Measurements from ENCODE around the gene RNF144A. TPM values are rescaled to one million over a fixed set of nuclear protein-coding genes. Genes with fewer than 3 reads are reported as not detected.

The RNF144A gene
- total and polyA plus RNA-seq, 4 donors: 0.63 to 27.6 (median 4.1) TPM

DNA sequence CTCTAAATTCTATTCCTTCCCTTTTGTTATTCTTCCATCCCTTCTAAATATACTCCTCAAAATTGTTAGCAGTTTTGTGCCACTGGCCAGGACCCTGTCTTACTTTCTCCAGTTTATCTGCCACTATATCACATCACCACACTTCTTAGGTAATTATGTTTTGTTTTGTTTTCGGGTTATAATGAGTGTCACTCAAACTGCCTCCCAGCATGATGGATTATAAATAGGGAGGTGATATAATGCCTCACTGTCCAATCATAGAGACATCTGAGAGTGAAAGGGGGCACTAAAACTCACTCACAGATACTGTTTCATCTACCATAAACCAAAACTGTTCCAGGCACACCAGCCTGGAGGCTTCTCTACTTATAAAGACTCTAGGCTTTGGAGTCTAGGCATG is 36.2 kb upstream of the RNF144A start:
- H3K4me1 ChIP-seq (ENCODE audit: control insufficient read depth in 1 of 2, insufficient read depth in 2 of 2, low read length in 2 of 2): no peaks in the 10 kb centered on the region
- no peak overlapping the region for H3K27ac ChIP-seq (ENCODE audit: low read depth in 1 of 2, low read length in 2 of 2)
- H3K27me3 ChIP-seq (ENCODE audit: control insufficient read depth in 1 of 2, insufficient read depth in 2 of 2, low read length in 1 of 2): no peaks in the 10 kb centered on the region
- no peak for ATAC-seq (ENCODE audit: low FRiP score)
- DNase-seq: no peak
- H3K9me3 ChIP-seq (ENCODE audit: control insufficient read depth, low read length): no peaks in the 10 kb centered on the region
- no peaks in the 10 kb centered on the region for H3K36me3 ChIP-seq (ENCODE audit: control insufficient read depth in 1 of 2, insufficient read depth in 2 of 2, low read length in 1 of 2)
- intact Hi-C loops (cut with DNase I): no loop called here
- 87 to 95% methylated on average over 1 of the region's 1 CpG for WGBS, 2 donors
- no peak overlapping the region for H3K4me3 ChIP-seq (ENCODE audit: low read length in 2 of 2)

DNA sequence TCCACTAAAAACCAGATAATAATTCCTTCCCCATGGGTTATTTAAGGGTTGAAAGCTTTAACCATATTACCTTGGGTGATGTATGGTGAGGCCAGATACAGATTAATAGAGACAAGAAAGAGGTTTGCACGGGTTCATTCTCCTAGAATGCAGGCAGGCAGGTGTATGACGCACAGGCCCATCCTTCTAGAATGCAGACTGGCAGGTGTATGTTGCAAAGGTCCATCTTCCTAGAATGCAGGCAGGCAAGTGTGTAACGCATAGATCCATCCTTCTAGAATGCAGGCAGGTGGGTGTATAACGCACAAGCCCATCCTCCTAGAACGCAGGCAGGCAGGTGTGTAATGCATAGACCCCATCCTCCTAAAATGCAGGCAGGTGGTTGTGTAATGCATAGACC is 35.7 kb upstream of the RNF144A start:
- intact Hi-C loops (cut with DNase I): no loop called here
- WGBS, 2 donors: 94 to 96% methylated on average over 5 of the region's 5 CpGs

DNA sequence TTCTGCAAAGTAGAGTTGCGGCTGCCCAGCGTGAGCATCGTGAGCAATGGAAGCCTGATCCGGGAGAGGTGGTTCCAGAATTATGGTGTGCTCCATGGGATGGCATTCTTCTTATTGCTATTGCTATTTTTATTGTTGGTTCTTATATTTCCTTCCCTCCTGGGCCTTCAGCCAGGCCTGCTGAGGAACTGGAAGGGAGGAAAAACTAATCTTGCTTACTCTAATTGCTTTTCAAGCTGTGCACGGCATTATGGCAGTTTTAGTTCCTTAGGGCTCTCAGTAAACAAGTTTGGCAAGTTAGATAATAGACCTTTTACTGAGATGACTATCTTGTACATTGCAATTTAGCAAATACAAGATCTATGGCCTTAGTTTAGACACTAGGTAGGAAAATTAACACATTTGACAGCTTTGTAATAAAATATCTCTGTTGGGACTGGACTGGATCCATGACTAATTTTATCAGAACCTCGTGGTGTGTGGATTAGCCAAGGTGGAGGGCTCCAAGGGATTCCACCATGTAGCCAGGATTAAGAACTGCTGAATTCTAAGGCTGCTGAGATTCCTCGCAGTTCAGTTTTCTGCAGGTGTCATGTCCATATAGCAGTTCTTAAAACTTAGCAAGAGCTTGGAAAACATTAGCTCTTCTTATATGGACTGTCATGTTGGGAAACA is 33.6 kb upstream of the RNF144A start:
- intact Hi-C loops (cut with DNase I): no loop called here

More for the DNA sequence above, 35.7 kb upstream of the RNF144A start:
- Histone ChIP-seq H3K4me1 (ENCODE audit: control insufficient read depth in 1 of 2, insufficient read depth in 2 of 2, low read length in 2 of 2) (no peaks in the 10 kb centered on the region), H3K27ac (ENCODE audit: low read depth in 1 of 2, low read length in 2 of 2) (no peak overlapping the region), H3K9me3 (ENCODE audit: control insufficient read depth, low read length) (no peaks in the 10 kb centered on the region), H3K4me3 (ENCODE audit: low read length in 2 of 2) (no peak overlapping the region), H3K36me3 (ENCODE audit: control insufficient read depth in 1 of 2, insufficient read depth in 2 of 2, low read length in 1 of 2) (no peaks in the 10 kb centered on the region), H3K27me3 (ENCODE audit: control insufficient read depth in 1 of 2, insufficient read depth in 2 of 2, low read length in 1 of 2) (no peaks in the 10 kb centered on the region)
- no peak for ATAC-seq (ENCODE audit: low FRiP score)
- DNase-seq: no peak

GRCh38 chr2:6885551-6885950 is 31.7 kb upstream of the RNF144A start:
- Histone ChIP-seq H3K4me1 (ENCODE audit: control insufficient read depth in 1 of 2, insufficient read depth in 2 of 2, low read length in 2 of 2) (no peaks in the 10 kb centered on the region), H3K36me3 (ENCODE audit: control insufficient read depth in 1 of 2, insufficient read depth in 2 of 2, low read length in 1 of 2) (no peaks in the 10 kb centered on the region), H3K4me3 (ENCODE audit: low read length in 2 of 2) (no peak overlapping the region), H3K27me3 (ENCODE audit: control insufficient read depth in 1 of 2, insufficient read depth in 2 of 2, low read length in 1 of 2) (no peaks in the 10 kb centered on the region), H3K27ac (ENCODE audit: low read depth in 1 of 2, low read length in 2 of 2) (no peak overlapping the region), H3K9me3 (ENCODE audit: control insufficient read depth, low read length) (no peaks in the 10 kb centered on the region)
- no peak for ATAC-seq (ENCODE audit: low FRiP score)
- DNase-seq: no peak
- intact Hi-C loops (cut with DNase I): no loop called here
- 82 to 90% methylated on average over 2 of the region's 2 CpGs for WGBS, 2 donors

More for the DNA sequence above, 33.6 kb upstream of the RNF144A start:
- no peak for ATAC-seq (ENCODE audit: low FRiP score)
- 77% methylated on average over 7 of the region's 7 CpGs for WGBS, 2 donors
- Histone ChIP-seq H3K27me3 (ENCODE audit: control insufficient read depth in 1 of 2, insufficient read depth in 2 of 2, low read length in 1 of 2) (no peaks in the 10 kb centered on the region), H3K9me3 (ENCODE audit: control insufficient read depth, low read length) (no peaks in the 10 kb centered on the region), H3K27ac (ENCODE audit: low read depth in 1 of 2, low read length in 2 of 2) (no peak overlapping the region), H3K4me1 (ENCODE audit: control insufficient read depth in 1 of 2, insufficient read depth in 2 of 2, low read length in 2 of 2) (no peaks in the 10 kb centered on the region), H3K4me3 (ENCODE audit: low read length in 2 of 2) (no peak overlapping the region), H3K36me3 (ENCODE audit: control insufficient read depth in 1 of 2, insufficient read depth in 2 of 2, low read length in 1 of 2) (no peaks in the 10 kb centered on the region)
- DNase-seq: no peak

DNA sequence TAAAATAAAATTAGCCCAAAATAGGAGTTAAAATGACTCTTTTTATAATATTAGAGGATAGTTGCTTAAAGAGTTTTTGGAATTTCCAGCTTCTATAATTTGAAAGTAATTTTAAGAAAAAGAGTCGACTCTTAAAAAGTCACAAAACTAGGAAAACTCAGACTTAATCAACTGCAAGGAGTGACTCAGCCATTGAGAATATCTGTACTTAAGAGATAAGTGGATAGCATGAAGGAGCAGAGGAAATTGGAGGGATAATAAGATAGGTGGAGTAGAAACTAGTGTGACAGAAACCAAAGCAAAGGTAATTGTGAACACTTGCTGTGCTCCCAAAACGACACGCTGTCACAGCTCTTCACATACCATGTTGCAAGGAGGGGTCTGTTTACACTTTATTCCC is 31.2 kb upstream of the RNF144A start:
- no peak for ATAC-seq (ENCODE audit: low FRiP score)
- no peak for DNase-seq
- Histone ChIP-seq H3K9me3 (ENCODE audit: control insufficient read depth, low read length) (no peaks in the 10 kb centered on the region), H3K4me3 (ENCODE audit: low read length in 2 of 2) (no peak overlapping the region), H3K4me1 (ENCODE audit: control insufficient read depth in 1 of 2, insufficient read depth in 2 of 2, low read length in 2 of 2) (no peaks in the 10 kb centered on the region), H3K27me3 (ENCODE audit: control insufficient read depth in 1 of 2, insufficient read depth in 2 of 2, low read length in 1 of 2) (no peaks in the 10 kb centered on the region), H3K36me3 (ENCODE audit: control insufficient read depth in 1 of 2, insufficient read depth in 2 of 2, low read length in 1 of 2) (no peaks in the 10 kb centered on the region), H3K27ac (ENCODE audit: low read depth in 1 of 2, low read length in 2 of 2) (no peak overlapping the region)
- intact Hi-C loops (cut with DNase I): no loop called here
- 95 to 96% methylated on average over 3 of the region's 3 CpGs for WGBS, 2 donors

DNA sequence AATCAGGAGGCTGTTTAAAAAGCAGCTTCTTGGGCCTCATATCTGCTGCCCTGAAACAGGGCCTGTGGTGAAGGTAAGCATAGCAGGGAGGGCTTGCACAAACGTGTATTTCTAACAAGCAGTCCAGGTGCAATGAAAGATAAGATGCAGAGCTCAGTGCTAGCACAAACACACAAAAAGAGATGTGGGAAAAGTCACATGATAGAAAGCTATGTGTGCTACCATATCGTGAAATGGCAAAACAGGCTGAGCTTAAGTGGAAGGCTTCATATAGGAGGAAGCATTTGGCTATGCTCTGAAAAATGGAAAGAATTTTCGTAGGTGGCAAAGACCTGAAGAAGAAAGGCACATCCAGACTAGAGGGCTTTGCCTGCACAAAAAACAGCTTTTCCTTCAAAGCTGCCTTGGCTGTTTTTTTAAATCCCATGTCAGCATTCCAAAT is 29.4 kb upstream of the RNF144A start:
- Histone ChIP-seq H3K36me3 (ENCODE audit: control insufficient read depth in 1 of 2, insufficient read depth in 2 of 2, low read length in 1 of 2) (no peaks in the 10 kb centered on the region), H3K4me3 (ENCODE audit: low read length in 2 of 2) (no peak overlapping the region), H3K27me3 (ENCODE audit: control insufficient read depth in 1 of 2, insufficient read depth in 2 of 2, low read length in 1 of 2) (no peaks in the 10 kb centered on the region), H3K9me3 (ENCODE audit: control insufficient read depth, low read length) (no peaks in the 10 kb centered on the region), H3K27ac (ENCODE audit: low read depth in 1 of 2, low read length in 2 of 2) (no peak overlapping the region), H3K4me1 (ENCODE audit: control insufficient read depth in 1 of 2, insufficient read depth in 2 of 2, low read length in 2 of 2) (no peaks in the 10 kb centered on the region)
- WGBS, 2 donors: 85 to 87% methylated on average over 3 of the region's 3 CpGs
- intact Hi-C loops (cut with DNase I): no loop called here
- no peak for DNase-seq
- ATAC-seq (ENCODE audit: low FRiP score): no peak

DNA sequence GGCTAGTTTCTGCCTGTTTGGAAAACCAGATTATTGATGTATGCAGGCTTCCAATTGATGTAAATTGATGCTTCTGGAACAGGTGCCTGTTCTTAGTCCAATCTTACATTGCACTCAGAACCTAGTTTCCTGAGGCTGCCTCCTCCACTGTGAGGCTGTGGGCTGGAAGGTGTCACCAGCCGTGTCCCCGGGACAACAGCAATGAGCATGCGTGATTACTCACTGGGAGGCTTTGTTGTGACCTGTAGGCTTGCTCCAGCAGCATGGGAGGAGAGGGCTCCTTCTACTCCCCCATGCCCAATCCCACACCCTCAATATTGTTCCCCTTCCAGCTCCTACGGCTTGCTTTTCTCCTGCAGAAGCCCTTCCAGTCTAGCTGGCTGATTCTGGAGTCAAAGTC is 28.5 kb upstream of the RNF144A start:
- no peaks in the 10 kb centered on the region for H3K4me1 ChIP-seq (ENCODE audit: control insufficient read depth in 1 of 2, insufficient read depth in 2 of 2, low read length in 2 of 2)
- H3K36me3 ChIP-seq (ENCODE audit: control insufficient read depth in 1 of 2, insufficient read depth in 2 of 2, low read length in 1 of 2): no peaks in the 10 kb centered on the region
- DNase-seq: no peak
- no peaks in the 10 kb centered on the region for H3K27me3 ChIP-seq (ENCODE audit: control insufficient read depth in 1 of 2, insufficient read depth in 2 of 2, low read length in 1 of 2)
- H3K9me3 ChIP-seq (ENCODE audit: control insufficient read depth, low read length): no peaks in the 10 kb centered on the region
- no peak overlapping the region for H3K4me3 ChIP-seq (ENCODE audit: low read length in 2 of 2)
- intact Hi-C loops (cut with DNase I): no loop called here
- H3K27ac ChIP-seq (ENCODE audit: low read depth in 1 of 2, low read length in 2 of 2): no peak overlapping the region
- 92 to 94% methylated on average over 4 of the region's 4 CpGs for WGBS, 2 donors
- ATAC-seq (ENCODE audit: low FRiP score): no peak

DNA sequence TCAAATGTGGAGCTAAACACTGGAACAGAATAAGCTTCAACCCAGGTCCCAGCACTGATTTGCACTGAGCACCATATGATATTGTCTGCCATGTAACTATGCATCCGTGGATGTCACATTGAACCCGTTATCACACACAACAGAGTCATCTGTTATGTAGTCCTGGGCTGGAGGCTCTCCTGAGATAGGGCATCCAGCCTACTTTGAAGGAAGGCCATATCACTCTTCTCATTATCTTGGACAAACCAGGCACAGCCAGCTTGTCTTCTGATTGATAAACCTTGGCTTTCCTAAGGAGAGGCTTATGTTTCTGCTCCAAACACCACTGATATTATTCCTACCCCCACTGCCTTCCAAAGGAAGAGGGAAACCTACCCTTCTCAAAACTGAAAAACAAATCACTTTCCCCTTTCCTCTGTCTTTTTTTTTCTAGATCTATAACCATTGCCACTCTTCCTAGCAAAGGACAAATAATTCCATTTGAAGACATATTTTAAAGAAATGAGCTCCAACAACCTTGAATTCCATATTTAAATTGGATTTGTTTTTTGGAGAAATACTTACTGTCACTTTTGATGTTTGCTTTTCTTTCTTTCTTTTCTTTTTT is 23.2 kb upstream of the RNF144A start:
- no peaks in the 10 kb centered on the region for H3K27me3 ChIP-seq (ENCODE audit: control insufficient read depth in 1 of 2, insufficient read depth in 2 of 2, low read length in 1 of 2)
- H3K4me1 ChIP-seq (ENCODE audit: control insufficient read depth in 1 of 2, insufficient read depth in 2 of 2, low read length in 2 of 2): no peaks in the 10 kb centered on the region
- intact Hi-C loops (cut with DNase I): no loop called here
- no peak overlapping the region for H3K4me3 ChIP-seq (ENCODE audit: low read length in 2 of 2)
- peaks cover 0 to 2% of the 10 kb centered on the region in 2 donors for H3K36me3 ChIP-seq (ENCODE audit: control insufficient read depth in 1 of 2, insufficient read depth in 2 of 2, low read length in 1 of 2)
- WGBS, 2 donors: 87 to 91% methylated on average over 2 of the region's 2 CpGs
- DNase-seq: no peak
- ATAC-seq (ENCODE audit: low FRiP score): no peak
- no peak overlapping the region for H3K27ac ChIP-seq (ENCODE audit: low read depth in 1 of 2, low read length in 2 of 2)
- no peaks in the 10 kb centered on the region for H3K9me3 ChIP-seq (ENCODE audit: control insufficient read depth, low read length)
